GM21390 (cell line): ENCODE measurements around the gene IPO4.
"Not testable (repeated sequence)": the region's sequence is repeated elsewhere in the genome, so short reads cannot be mapped to it uniquely, and the experiment has no call there.

ENCODE experiments used
- ATAC-seq: cut with Tn5 transposase; IDR thresholded peaks from one replicate; pipeline ENCODE4 v1.9.1; 2021; ENCODE audit not compliant: unreplicated experiment

Gene IPO4

DNA sequence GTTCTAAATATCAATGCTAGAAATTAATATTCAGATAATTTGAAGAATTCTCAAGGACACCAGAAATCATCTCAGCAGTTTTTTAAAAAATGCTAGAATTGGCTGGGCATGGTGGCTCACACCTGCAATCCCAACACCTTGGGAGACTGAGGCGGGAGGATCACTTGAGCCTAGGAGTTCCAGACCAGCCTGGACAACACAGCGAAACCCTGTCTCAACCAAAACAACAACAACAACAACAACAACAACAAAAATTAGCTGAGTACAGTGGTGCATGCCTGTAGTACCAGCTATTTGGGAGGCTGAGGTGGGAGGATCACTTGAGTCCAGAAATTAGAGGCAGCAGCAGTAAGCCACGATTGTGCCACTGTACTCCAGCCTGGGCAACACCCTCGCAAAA is 30.5 kb upstream of the IPO4 start:
- no peak for ATAC-seq

DNA sequence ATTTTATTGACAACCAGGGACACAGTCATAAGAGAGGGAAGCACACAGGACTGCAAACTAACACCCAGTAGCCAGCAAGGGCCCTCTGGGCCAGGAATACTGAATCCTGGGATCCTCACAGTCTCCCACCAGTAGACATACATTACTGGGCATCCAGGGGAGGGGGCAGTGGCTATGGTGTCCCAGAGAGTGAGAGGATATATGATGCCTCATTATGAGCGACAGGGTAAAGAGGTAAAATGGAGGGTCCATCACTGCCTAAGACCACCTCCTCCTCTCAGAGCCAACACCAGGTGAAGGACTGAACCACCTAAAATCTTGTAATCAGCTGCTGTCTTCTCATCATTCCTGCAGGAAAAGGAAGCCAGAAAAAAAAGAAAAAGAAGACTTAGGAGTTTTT is 28.3 kb upstream of the IPO4 start:
- ATAC-seq, result not testable (repeated sequence)

- ATAC-seq, result no peak
These were observed 27.7 kb upstream of the IPO4 start for GRCh38 chr14:24216345-24216699.

DNA sequence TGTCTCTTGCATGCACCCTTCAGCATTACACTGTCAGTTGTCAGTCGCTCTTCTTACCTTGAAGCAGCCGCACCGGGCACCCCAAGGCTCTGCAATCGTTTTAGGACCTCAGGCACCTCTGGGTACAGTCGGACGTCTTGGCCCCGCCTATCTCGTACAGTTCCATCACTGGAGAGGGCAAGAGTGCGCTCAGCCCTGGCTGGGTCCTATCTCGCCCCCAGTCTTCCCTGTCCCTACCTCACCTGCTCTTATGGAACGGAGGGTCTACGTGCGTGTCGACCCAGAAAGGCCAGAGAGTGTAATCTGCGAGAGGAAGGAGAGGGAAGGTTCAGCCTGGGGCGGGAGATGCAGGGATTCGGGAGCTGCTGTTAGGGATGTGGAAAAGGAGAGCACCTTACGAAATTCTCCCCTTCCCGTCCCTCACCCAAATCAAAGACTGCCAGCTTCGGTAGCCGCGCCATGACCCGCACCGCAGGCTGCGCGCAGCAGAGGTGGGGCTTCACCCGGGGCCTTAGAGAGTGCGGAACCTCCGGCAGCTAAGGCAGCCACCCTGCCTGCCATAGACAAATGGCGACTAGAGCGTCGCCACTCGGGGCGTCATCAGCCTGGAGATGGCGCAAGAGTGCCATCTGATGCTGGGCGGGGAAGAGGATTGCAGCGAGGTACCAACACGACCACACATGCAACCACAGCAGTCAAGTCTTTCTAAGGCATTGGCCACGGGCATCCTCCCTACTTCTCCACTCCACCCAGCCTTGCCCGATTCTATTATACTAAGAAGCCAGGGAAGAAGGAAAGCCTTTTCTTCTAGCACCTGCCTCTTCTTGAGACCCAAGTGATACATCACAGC is 27.1 kb upstream of the IPO4 start, which contains the start of gene MDP1:
MDP1 (minus strand) TSS at position 572 of the 850 bp plus-strand sequence; CDS start at position 461, 111 bp downstream.
- peak; percentile 62 for ATAC-seq

- no peak for ATAC-seq
These were observed 25.4 kb upstream of the IPO4 start for GRCh38 chr14:24213866-24214662.

DNA sequence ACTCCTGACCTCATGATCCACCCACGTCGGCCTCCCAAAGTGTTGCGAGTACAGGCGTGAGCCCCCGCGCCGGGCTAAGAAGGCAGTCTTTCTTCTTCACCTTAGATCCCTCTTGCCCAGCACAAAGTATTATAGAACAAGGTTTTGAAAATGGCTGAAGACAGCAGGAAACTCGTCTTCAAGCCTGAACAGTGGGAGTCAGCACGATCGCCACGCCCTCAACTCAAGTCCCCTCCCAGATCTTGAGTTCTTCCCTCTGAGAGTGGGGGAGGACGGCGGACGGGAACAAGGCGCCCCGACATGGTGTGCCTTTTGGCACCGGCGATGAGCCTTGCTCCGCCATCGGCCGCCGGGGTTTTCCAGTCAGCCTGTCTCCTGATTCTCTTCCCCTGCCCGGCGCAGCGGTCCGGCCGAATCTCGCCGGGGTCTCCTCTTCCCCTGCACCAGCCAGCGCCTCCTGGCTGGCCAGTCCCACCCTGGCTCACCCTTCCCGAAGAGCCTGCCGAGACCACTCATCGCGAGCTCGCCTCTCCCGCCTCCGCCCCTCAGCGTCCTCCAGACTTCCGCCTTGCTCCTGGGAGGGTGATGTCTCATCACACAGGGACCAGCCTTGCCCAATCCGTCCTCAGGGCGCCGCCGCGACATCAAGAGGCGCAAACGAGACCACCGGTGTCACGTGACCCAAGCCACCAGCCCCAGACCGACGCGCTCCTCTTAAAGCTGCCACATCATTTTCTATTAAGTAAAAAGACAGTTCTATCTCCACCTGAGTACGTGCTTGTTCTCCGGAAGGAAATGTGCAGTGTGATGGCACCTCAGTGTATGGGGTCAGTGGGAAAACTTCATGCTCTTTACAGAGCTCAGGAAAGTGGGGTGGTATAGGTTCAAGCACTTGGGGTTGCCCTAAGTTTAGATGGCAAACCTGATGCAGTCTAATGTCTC is 24.6 kb upstream of the IPO4 start, which contains the start of gene CHMP4A:
CHMP4A (minus strand) TSS at position 565 of the 942 bp plus-strand sequence; CDS start at position 516, 49 bp downstream.
- peak; percentile 78 for ATAC-seq

- no peak for ATAC-seq
These were observed 22.7 kb upstream of the IPO4 start for GRCh38 chr14:24211311-24211710.

- no peak for ATAC-seq
These were observed 19.0 kb upstream of the IPO4 start for GRCh38 chr14:24207625-24208024.

DNA sequence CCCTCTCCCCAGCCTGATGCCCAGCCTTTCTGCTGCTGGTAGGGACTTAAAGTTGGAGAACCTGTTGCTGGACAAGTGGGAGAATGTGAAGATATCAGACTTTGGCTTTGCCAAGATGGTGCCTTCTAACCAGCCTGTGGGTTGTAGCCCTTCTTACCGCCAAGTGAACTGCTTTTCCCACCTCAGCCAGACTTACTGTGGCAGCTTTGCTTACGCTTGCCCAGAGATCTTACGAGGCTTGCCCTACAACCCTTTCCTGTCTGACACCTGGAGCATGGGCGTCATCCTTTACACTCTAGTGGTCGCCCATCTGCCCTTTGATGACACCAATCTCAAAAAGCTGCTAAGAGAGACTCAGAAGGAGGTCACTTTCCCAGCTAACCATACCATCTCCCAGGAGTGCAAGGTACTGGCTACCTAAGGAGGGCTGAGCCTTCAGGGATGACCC is 18.5 kb upstream of the IPO4 start:
- no peak for ATAC-seq

- no peak for ATAC-seq
These were observed 17.9 kb upstream of the IPO4 start for GRCh38 chr14:24206260-24207103.

GRCh38 chr14:24204163-24205146 is 15.8 kb upstream of the IPO4 start:
- ATAC-seq, result no peak

- ATAC-seq, result not testable (repeated sequence)
These were observed 14.8 kb upstream of the IPO4 start for GRCh38 chr14:24203249-24203886.

DNA sequence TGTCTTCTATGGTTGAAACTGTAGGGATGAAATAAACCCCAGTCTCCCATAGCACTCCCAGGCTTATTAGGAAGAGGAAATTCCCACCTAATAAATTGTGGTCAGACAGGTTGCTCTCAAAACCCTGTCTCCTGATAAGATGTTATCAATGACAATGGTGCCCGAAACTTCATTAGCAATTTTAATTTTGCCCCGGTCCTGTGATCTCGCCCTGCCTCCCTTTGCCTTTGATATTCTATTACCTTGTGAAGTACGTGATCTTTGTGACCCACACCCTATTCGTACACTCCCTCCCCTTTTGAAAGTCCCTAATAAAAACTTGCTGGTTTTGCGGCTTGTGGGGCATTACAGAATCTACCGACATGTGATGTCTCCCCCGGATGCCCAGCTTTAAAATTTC is 13.9 kb upstream of the IPO4 start:
- ATAC-seq, result not testable (repeated sequence)

GRCh38 chr14:24198814-24199524 is 10.4 kb upstream of the IPO4 start:
- no peak for ATAC-seq

GRCh38 chr14:24197056-24197450 is 8.4 kb upstream of the IPO4 start:
- no peak for ATAC-seq

GRCh38 chr14:24196071-24197055 is 7.7 kb upstream of the IPO4 start:
- peak; percentile 23 for ATAC-seq
